GM12801 (cell line): ENCODE measurements around the gene ZNF280D.

Experiments used
- CTCF ChIP-seq: IDR thresholded peaks from one replicate; pipeline ENCODE4 v1.5.1; 2011; ENCODE audit warnings: control low read depth; ENCODE audit not compliant: insufficient read length; ENCODE audit errors: extremely low read depth

The ZNF280D gene

GRCh38 chr15:56719774-56720555 is 13.3 kb downstream of the ZNF280D start:
- no peak for TF ChIP-seq CTCF

GRCh38 chr15:56719021-56719612 is 14.2 kb downstream of the ZNF280D start:
- TF ChIP-seq CTCF: no peak

GRCh38 chr15:56718560-56718959 is 14.7 kb downstream of the ZNF280D start:
- TF ChIP-seq CTCF: no peak

- no peak for TF ChIP-seq CTCF
Observed at GRCh38 chr15:56716334-56716733, 17.0 kb downstream of the ZNF280D start.

GRCh38 chr15:56715220-56715619 is 18.1 kb downstream of the ZNF280D start:
- no peak for TF ChIP-seq CTCF

- TF ChIP-seq CTCF: no peak
Observed at GRCh38 chr15:56699743-56700142, 33.6 kb downstream of the ZNF280D start.

- TF ChIP-seq CTCF: no peak
Observed at GRCh38 chr15:56698270-56698669, 35.0 kb downstream of the ZNF280D start.
